Measurements from ENCODE around the gene ABRACL. TPM values are rescaled to one million over a fixed set of nuclear protein-coding genes. Genes with fewer than 3 reads are reported as not detected.
A peak's percentile ranks its signal among the peaks of the same experiment; 100 is the strongest.

ABRACL gene
- total RNA-seq (1 to 10 TPM; 4.5 to 8.0 (median 7.6) TPM), polyA plus RNA-seq (11.0 TPM)
- long read RNA-seq, donor 1, partial matches to known transcripts, result 0 of 3 reads
- long read RNA-seq, donor 1, other reads (novel, unspliced or antisense), result 0 of 3 reads
- long read RNA-seq, donor 2, partial matches to known transcripts, result 0 of 1 reads
- long read RNA-seq, donor 2, other reads (novel, unspliced or antisense), result 0 of 1 reads
- long read RNA-seq, donor 3, partial matches to known transcripts, result 0 of 6 reads
- long read RNA-seq, donor 3, other reads (novel, unspliced or antisense), result 2 of 6 reads
- long read RNA-seq, donor 4, result 0 reads

GRCh38 chr6:139028658-139029469 is at the start of gene ABRACL:
ABRACL (plus strand) TSS chr6:139028745; CDS start chr6:139034161, 5,416 bp downstream.
- H3K4me3 ChIP-seq (ENCODE audit: low read length), result peak within 1 kb of the TSS; percentile 72
- DNase-seq (peak; percentile 64 to 85 (median 84)), ATAC-seq (peak; percentile 85 to 86)
- no peaks in the 10 kb centered on the region for H3K4me1 ChIP-seq (ENCODE audit: control insufficient read depth, insufficient read depth, low read length)
- no peaks in the 10 kb centered on the region for H3K27me3 ChIP-seq (ENCODE audit: control insufficient read depth, insufficient read depth)
- under 1% methylated on average over 77 of the region's 77 CpGs for WGBS
- peak within 1 kb of the TSS; percentile 88 for H3K27ac ChIP-seq (ENCODE audit: low read length)
- H3K9me3 ChIP-seq (ENCODE audit: control insufficient read depth, low read length), result no peaks in the 10 kb centered on the region
- intact Hi-C loops (cut with DNase I), result no loop called here

- 85% methylated on average over 2 of the region's 2 CpGs for WGBS
- Histone ChIP-seq H3K4me3 (ENCODE audit: low read length) (no peak overlapping the region), H3K9me3 (ENCODE audit: control insufficient read depth, low read length) (no peaks in the 10 kb centered on the region), H3K27me3 (ENCODE audit: control insufficient read depth, insufficient read depth) (no peaks in the 10 kb centered on the region), H3K4me1 (ENCODE audit: control insufficient read depth, insufficient read depth, low read length) (peaks cover 10% of the 10 kb centered on the region), H3K27ac (ENCODE audit: low read length) (no peak overlapping the region)
- intact Hi-C loops (cut with DNase I), result no loop called here
- DNase-seq (no peak), ATAC-seq (no peak)
Measured at GRCh38 chr6:138979365-138979764, 49.2 kb upstream of the ABRACL start.

GRCh38 chr6:138979813-138980668 is 48.5 kb upstream of the ABRACL start:
- no peak overlapping the region for H3K27ac ChIP-seq (ENCODE audit: low read length)
- H3K4me3 ChIP-seq (ENCODE audit: low read length), result no peak overlapping the region
- H3K27me3 ChIP-seq (ENCODE audit: control insufficient read depth, insufficient read depth), result no peaks in the 10 kb centered on the region
- ATAC-seq, result no peak
- WGBS, result 82% methylated on average over 5 of the region's 5 CpGs
- H3K4me1 ChIP-seq (ENCODE audit: control insufficient read depth, insufficient read depth, low read length), result peaks cover 12% of the 10 kb centered on the region
- intact Hi-C loops (cut with DNase I), result no loop called here
- no peak for DNase-seq
- H3K9me3 ChIP-seq (ENCODE audit: control insufficient read depth, low read length), result no peaks in the 10 kb centered on the region

GRCh38 chr6:138981416-138981815 is 47.1 kb upstream of the ABRACL start:
- H3K9me3 ChIP-seq (ENCODE audit: control insufficient read depth, low read length), result no peaks in the 10 kb centered on the region
- H3K27ac ChIP-seq (ENCODE audit: low read length), result no peak overlapping the region
- no peak overlapping the region for H3K4me3 ChIP-seq (ENCODE audit: low read length)
- ATAC-seq, result peak in 1 of 2 donors; percentile 32
- intact Hi-C loops (cut with DNase I), result no loop called here
- H3K4me1 ChIP-seq (ENCODE audit: control insufficient read depth, insufficient read depth, low read length), result peaks cover 12% of the 10 kb centered on the region
- no peak for DNase-seq
- WGBS, result 55% methylated on average over 2 of the region's 2 CpGs
- H3K27me3 ChIP-seq (ENCODE audit: control insufficient read depth, insufficient read depth), result no peaks in the 10 kb centered on the region

- H3K4me1 ChIP-seq (ENCODE audit: control insufficient read depth, insufficient read depth, low read length), result peaks cover 7% of the 10 kb centered on the region
- no peaks in the 10 kb centered on the region for H3K9me3 ChIP-seq (ENCODE audit: control insufficient read depth, low read length)
- intact Hi-C loops (cut with DNase I), result loop anchor here in 3 of 4 donors (5.0 kb wide), 2 partner anchors 39 to 169 kb away; no protein-coding TSS in a partner anchor
- ATAC-seq (no peak), DNase-seq (no peak)
- 4% methylated on average over 3 of the region's 3 CpGs for WGBS
- no peak overlapping the region for H3K27ac ChIP-seq (ENCODE audit: low read length)
- peak overlapping the region; percentile 95 for H3K4me3 ChIP-seq (ENCODE audit: low read length)
- H3K27me3 ChIP-seq (ENCODE audit: control insufficient read depth, insufficient read depth), result no peaks in the 10 kb centered on the region
Measured at GRCh38 chr6:138986578-138986977, 42.0 kb upstream of the ABRACL start.

GRCh38 chr6:138987080-138987642 is 41.4 kb upstream of the ABRACL start:
- Histone ChIP-seq H3K9me3 (ENCODE audit: control insufficient read depth, low read length) (no peaks in the 10 kb centered on the region), H3K27ac (ENCODE audit: low read length) (peak overlapping the region; percentile 67), H3K4me1 (ENCODE audit: control insufficient read depth, insufficient read depth, low read length) (peaks cover 7% of the 10 kb centered on the region), H3K4me3 (ENCODE audit: low read length) (peak overlapping the region; percentile 95), H3K27me3 (ENCODE audit: control insufficient read depth, insufficient read depth) (no peaks in the 10 kb centered on the region)
- ATAC-seq (peak; percentile 1 to 17), DNase-seq (peak; percentile 46 to 74 (median 74))
- intact Hi-C loops (cut with DNase I), result loop anchor here in 3 of 4 donors (5.0 kb wide), 2 partner anchors 40 to 170 kb away; no protein-coding TSS in a partner anchor
- WGBS, result under 1% methylated on average over 35 of the region's 35 CpGs

- DNase-seq, result peak; percentile 93 to 97 (median 96)
- H3K27me3 ChIP-seq (ENCODE audit: control insufficient read depth, insufficient read depth), result no peaks in the 10 kb centered on the region
- intact Hi-C loops (cut with DNase I), result loop anchor here (1.0 to 5.0 kb wide), 4 partner anchors 41 to 172 kb away; no protein-coding TSS in a partner anchor
- ATAC-seq, result peak; percentile 98 to 99
- no peaks in the 10 kb centered on the region for H3K9me3 ChIP-seq (ENCODE audit: control insufficient read depth, low read length)
- under 1% methylated on average over 105 of the region's 105 CpGs for WGBS
- H3K4me1 ChIP-seq (ENCODE audit: control insufficient read depth, insufficient read depth, low read length), result peaks cover 7% of the 10 kb centered on the region
- peak within 1 kb of the TSS; percentile 67 for H3K27ac ChIP-seq (ENCODE audit: low read length)
- H3K4me3 ChIP-seq (ENCODE audit: low read length), result peak within 1 kb of the TSS; percentile 95
Measured at GRCh38 chr6:138987643-138988468, 40.7 kb upstream of the ABRACL start, which contains the start of gene REPS1. REPS1 (minus strand) TSS chr6:138988253; CDS start chr6:138987682, 571 bp downstream.

GRCh38 chr6:138988469-138988834 is 40.1 kb upstream of the ABRACL start:
- 10% methylated on average over 11 of the region's 11 CpGs for WGBS
- Histone ChIP-seq H3K4me1 (ENCODE audit: control insufficient read depth, insufficient read depth, low read length) (peaks cover 7% of the 10 kb centered on the region), H3K27ac (ENCODE audit: low read length) (no peak overlapping the region), H3K27me3 (ENCODE audit: control insufficient read depth, insufficient read depth) (no peaks in the 10 kb centered on the region), H3K9me3 (ENCODE audit: control insufficient read depth, low read length) (no peaks in the 10 kb centered on the region), H3K4me3 (ENCODE audit: low read length) (peak overlapping the region; percentile 95)
- intact Hi-C loops (cut with DNase I), result loop anchor here (1.0 to 5.0 kb wide), 4 partner anchors 41 to 172 kb away; no protein-coding TSS in a partner anchor
- DNase-seq (no peak), ATAC-seq (peak in 1 of 2 donors; percentile 6)

- 95% methylated on average over 5 of the region's 5 CpGs for whole genome bisulfite sequencing
- no peaks in the 10 kb centered on the region for H3K27me3 ChIP-seq (ENCODE audit: control insufficient read depth, insufficient read depth)
- no peak overlapping the region for H3K4me3 ChIP-seq (ENCODE audit: low read length)
- DNase-seq, result no peak
- intact Hi-C loops (cut with DNase I), result loop anchor here (2.0 to 5.0 kb wide), 3 partner anchors 42 to 173 kb away; no protein-coding TSS in a partner anchor
- peaks cover 2% of the 10 kb centered on the region for H3K4me1 ChIP-seq (ENCODE audit: control insufficient read depth, insufficient read depth, low read length)
- no peaks in the 10 kb centered on the region for H3K9me3 ChIP-seq (ENCODE audit: control insufficient read depth, low read length)
- no peak overlapping the region for H3K27ac ChIP-seq (ENCODE audit: low read length)
- ATAC-seq, result no peak
Measured at GRCh38 chr6:138989098-138989983, 39.2 kb upstream of the ABRACL start.
